HG03442 (cell line): ENCODE measurements around the gene MCAT.

Experiments
- ATAC-seq: cut with Tn5 transposase; IDR thresholded peaks from one replicate; pipeline ENCODE4 v1.9.1; 2021; ENCODE audit warnings: mild to moderate bottlenecking, moderate library complexity; ENCODE audit not compliant: unreplicated experiment

MCAT gene

GRCh38 chr22:43098356-43098755 lies 44.8 kb downstream of the MCAT start:
- ATAC-seq, result no peak

- ATAC-seq, result no peak
Observed at GRCh38 chr22:43096420-43096819, 46.8 kb downstream of the MCAT start.

- no peak for ATAC-seq
Observed at GRCh38 chr22:43094551-43094950, 48.6 kb downstream of the MCAT start.

- no peak for ATAC-seq
Observed at GRCh38 chr22:43094085-43094484, 49.1 kb downstream of the MCAT start.

- ATAC-seq, result no peak
Observed at GRCh38 chr22:43092085-43092484, 51.1 kb downstream of the MCAT start.

- ATAC-seq, result no peak
Observed at GRCh38 chr22:43090130-43090789, 52.9 kb downstream of the MCAT start.

GRCh38 chr22:43088984-43089717 lies 54.0 kb downstream of the MCAT start, which contains the start of gene TTLL1:
Gene TTLL1, minus strand, starts transcription at chr22:43089391. Its CDS starts 13,805 bp downstream, at chr22:43075586.
- ATAC-seq, result peak; percentile 71

- no peak for ATAC-seq
Observed at GRCh38 chr22:43088627-43088983, 54.6 kb downstream of the MCAT start.

GRCh38 chr22:43085658-43086606 lies 57.3 kb downstream of the MCAT start:
- no peak for ATAC-seq
